ENCODE data around the gene MUS81. TPM values are rescaled to one million over a fixed set of nuclear protein-coding genes. Genes with fewer than 3 reads are reported as not detected.

The MUS81 gene
- total and polyA plus RNA-seq, 2 of the 13 experiments (the other 11 are each of a cell fraction or from before 2014, with no cell fraction given): 25.6 to 30.2 TPM

GRCh38 chr11:65879617-65880016 lies 19.4 kb downstream of the MUS81 start, which contains the start of gene CTSW:
Gene CTSW (plus strand): TSS chr11:65879837. CDS start chr11:65879855, 18 bp downstream.
- H3K27me3 ChIP-seq (ENCODE audit: control insufficient read depth in 1 of 2, insufficient read depth in 2 of 2, low read length in 2 of 2): no peaks in the 10 kb centered on the region
- intact Hi-C loops (cut with micrococcal nuclease; ENCODE audit: unreplicated experiment) (no loop called here), in situ Hi-C loops (cut with HindIII; ENCODE audit: extremely low pct_ligation_motif_present, low pct_unique_long_range_greater_than_20kb) (loop anchor here (5.0 kb wide), 1 partner anchor 108 kb away; no protein-coding TSS in a partner anchor)
- no peaks in the 10 kb centered on the region for H3K79me2 ChIP-seq (ENCODE audit: insufficient read depth, low read length)
- no peak within 1 kb of the TSS for H2AFZ ChIP-seq (ENCODE audit: low read length)
- H3K9me3 ChIP-seq (ENCODE audit: low read length): no peaks in the 10 kb centered on the region
- no peak within 1 kb of the TSS for H3K4me3 ChIP-seq (replicated peaks in 1 of 3; ENCODE audit: insufficient read depth in 1 of 3, low read depth in 2 of 3, low read length in 3 of 3)
- ATAC-seq (no peak), DNase-seq (ENCODE audit: low spot score) (no peak), FAIRE-seq (no peak)
- CTCF ChIA-PET (ENCODE audit: low intra/inter-chr PET ratio, low total read pairs): no interaction called here
- POLR2A ChIA-PET: interaction anchor here (1.1 kb wide), 1 partner anchor 21 kb away, joined by 4 read pairs; no protein-coding TSS in a partner anchor
- no TSS peak for BruUV-seq (replicated peaks)
- no peaks in the 10 kb centered on the region for H4K20me1 ChIP-seq (ENCODE audit: insufficient read depth, low read length)
- H3K27ac ChIP-seq (ENCODE audit: extremely low read length, insufficient read depth, low read length): no peak within 1 kb of the TSS
- H3K4me2 ChIP-seq (ENCODE audit: low read depth, low read length): no peak within 1 kb of the TSS
- whole genome bisulfite sequencing (ENCODE audit: low lambda C conversion rate): 80% methylated on average over 6 of the region's 7 CpGs
- H3K4me1 ChIP-seq (ENCODE audit: insufficient read depth, low read length): peaks cover 20% of the 10 kb centered on the region; the same call in 1 of the 2 replicates
- TF ChIP-seq MXI1 (IDR thresholded peaks at IDR 0.05; ENCODE audit: borderline replicate concordance, low read depth, low read length) (no peak), AGO2 (optimal IDR thresholded peaks at IDR 0.05; ENCODE audit: low read depth, low read length) (peak; percentile 37)
- no peak within 1 kb of the TSS for H3K9ac ChIP-seq (ENCODE audit: insufficient read depth, low read depth, low read length)
- peaks cover 4 to 13% of the 10 kb centered on the region in 2 experiments; a peak in 3 of 5 replicates for H3K36me3 ChIP-seq (replicated peaks in 1 of 2; ENCODE audit: control insufficient read depth in 1 of 2, insufficient read depth in 2 of 2, low read length in 2 of 2)

GRCh38 chr11:65880027-65880426 lies 19.8 kb downstream of the MUS81 start:
- H3K4me3 ChIP-seq (replicated peaks in 1 of 3; ENCODE audit: insufficient read depth in 1 of 3, low read depth in 2 of 3, low read length in 3 of 3): no peak overlapping the region
- ChIA-PET POLR2A (no interaction called here), CTCF (ENCODE audit: low intra/inter-chr PET ratio, low total read pairs) (no interaction called here)
- peaks cover 4 to 13% of the 10 kb centered on the region in 2 experiments; a peak in 3 of 5 replicates for H3K36me3 ChIP-seq (replicated peaks in 1 of 2; ENCODE audit: control insufficient read depth in 1 of 2, insufficient read depth in 2 of 2, low read length in 2 of 2)
- intact Hi-C loops (cut with micrococcal nuclease; ENCODE audit: unreplicated experiment): no loop called here
- no peaks in the 10 kb centered on the region for H3K27me3 ChIP-seq (ENCODE audit: control insufficient read depth in 1 of 2, insufficient read depth in 2 of 2, low read length in 2 of 2)
- WGBS (ENCODE audit: low lambda C conversion rate): 79% methylated on average over 5 of the region's 7 CpGs
- H3K9me3 ChIP-seq (ENCODE audit: low read length): no peaks in the 10 kb centered on the region
- no TSS peak for BruUV-seq (replicated peaks)
- H4K20me1 ChIP-seq (ENCODE audit: insufficient read depth, low read length): no peaks in the 10 kb centered on the region
- DNase-seq (ENCODE audit: low spot score): no peak
- FAIRE-seq: no peak
- in situ Hi-C loops (cut with HindIII; ENCODE audit: extremely low pct_ligation_motif_present, low pct_unique_long_range_greater_than_20kb): loop anchor here (5.0 kb wide), 1 partner anchor 107 kb away; no protein-coding TSS in a partner anchor
- no peak overlapping the region for H2AFZ ChIP-seq (ENCODE audit: low read length)
- no peak overlapping the region for H3K4me2 ChIP-seq (ENCODE audit: low read depth, low read length)
- no peaks in the 10 kb centered on the region for H3K79me2 ChIP-seq (ENCODE audit: insufficient read depth, low read length)
- H3K9ac ChIP-seq (ENCODE audit: insufficient read depth, low read depth, low read length): no peak overlapping the region
- no peak for ATAC-seq
- no peak overlapping the region for H3K27ac ChIP-seq (ENCODE audit: extremely low read length, insufficient read depth, low read length)
- peaks cover 24% of the 10 kb centered on the region for H3K4me1 ChIP-seq (ENCODE audit: insufficient read depth, low read length)
- TF ChIP-seq ZNF775 (CRISPR knock-in tag; IDR thresholded peaks at IDR 0.05; ENCODE audit: borderline replicate concordance) (no peak), ZNF331 (CRISPR knock-in tag; IDR thresholded peaks at IDR 0.05) (no peak), CREM (IDR thresholded peaks at IDR 0.05) (no peak), CREM (CRISPR knock-in tag; IDR thresholded peaks at IDR 0.05) (no peak), KLF13 (CRISPR knock-in tag; IDR thresholded peaks at IDR 0.05) (no peak), CEBPB (IDR thresholded peaks at IDR 0.05; ENCODE audit: borderline replicate concordance, low read depth, low read length) (no peak), CTCF (CRISPR knock-in tag; IDR thresholded peaks at IDR 0.05) (no peak), ZNF614 (CRISPR knock-in tag; IDR thresholded peaks at IDR 0.05; ENCODE audit: borderline replicate concordance) (no peak), LRRFIP1 (CRISPR knock-in tag; conservative IDR thresholded peaks at IDR 0.05) (no peak), THAP11 (CRISPR knock-in tag; IDR thresholded peaks at IDR 0.05) (no peak), MYNN (CRISPR knock-in tag; IDR thresholded peaks at IDR 0.05; ENCODE audit: low read depth) (no peak), ZNF160 (CRISPR knock-in tag; IDR thresholded peaks at IDR 0.05) (no peak)

Measured in HepG2 (cell line).